Adrenal gland (tissue), 5 donors: ENCODE data around the gene POLR2A.

Experiments
- CTCF ChIP-seq, 6 experiments: fragments of 450-650 bp in 4 of 6; fragments of 200-600 bp in 2 of 6; sonication (generic) in 1 of 6; IDR thresholded peaks; 1 replicate in 5 of 6; 2 replicates in 1 of 6; pipeline versions ENCODE4 v1.5.1 to v1.8.0; 2016 to 2021; ENCODE audit warnings: antibody characterized with exemption in 6 of 6, mild to moderate bottlenecking in 2 of 6, moderate library complexity in 1 of 6
- POLR2A ChIP-seq, 2 donors: fragments of 450-650 bp; IDR thresholded peaks; one replicate each; pipeline ENCODE4 v1.6.1; 2017; ENCODE audit warnings: antibody characterized with exemption in 2 of 2, mild to moderate bottlenecking in 2 of 2, moderate library complexity in 1 of 2
- donor health status: DM: no; HTN: no; CAD: no.

GRCh38 chr17:7486181-7486580 lies 2.0 kb downstream of the POLR2A start:
- TF ChIP-seq POLR2A (IDR thresholded peaks at IDR 0.05) = no peak
- no peak for TF ChIP-seq CTCF (IDR thresholded peaks at IDR 0.05)
